B cell (primary cell): Measurements from ENCODE around the gene GNAI3. TPM values are rescaled to one million over a fixed set of nuclear protein-coding genes. Genes with fewer than 3 reads are reported as not detected.
A peak's percentile ranks its signal among the peaks of the same experiment; 100 is the strongest.

Source experiments
- ATAC-seq: fragments of 200-7000 bp; cut with Tn5 transposase; one replicate; pipeline ENCODE4 v1.10.0; 2021; ENCODE audit warnings: low read depth, mild to moderate bottlenecking, moderate number of reproducible peaks, moderate library complexity
- CTCF ChIA-PET: fragments of 350-600 bp; sonication (Branson Sonifier 250); formaldehyde crosslinking; loops from one replicate; lab custom pipeline; 2021; ENCODE audit warnings: antibody characterized with exemption, inconsistent platforms; lab: Charles Lee
- POLR2A ChIA-PET: fragments of 350-600 bp; sonication (Branson Sonifier 250); formaldehyde crosslinking; loops from one replicate; lab custom pipeline; 2021; ENCODE audit warnings: antibody characterized with exemption; lab: Charles Lee
- DNase-seq: peaks from one replicate; pipeline ENCODE4 v3.0.0; 2013
- H2AFZ ChIP-seq: 2 replicates; pipeline ENCODE4 v1.6.1; 2012; ENCODE audit warnings: mild to moderate bottlenecking, low read depth, low read length; ENCODE audit not compliant: insufficient read depth, poor library complexity, severe bottlenecking
- H3K27ac ChIP-seq, 2 donors: 1 replicate in 1 of 2; 2 replicates in 1 of 2; pipeline ENCODE4 v1.5.1; 2012 to 2013; ENCODE audit warnings: low read length in 2 of 2, mild to moderate bottlenecking in 2 of 2, moderate library complexity in 1 of 2
- H3K27me3 ChIP-seq, 4 experiments: fragments of 200-600 bp in 1 of 4; sonication (generic) in 1 of 4; replicated peaks in 1 of 4; 1 replicate in 2 of 4; 2 replicates in 2 of 4; pipeline versions ENCODE4 v1.6.1 to v1.7.0; 2013 to 2016; ENCODE audit warnings: low read length in 3 of 4, mild to moderate bottlenecking in 2 of 4, mixed read lengths in 1 of 4, moderate library complexity in 1 of 4; ENCODE audit not compliant: insufficient read depth in 4 of 4, control insufficient read depth in 3 of 4; ENCODE audit errors: control extremely low read depth in 1 of 4
- H3K36me3 ChIP-seq, 2 experiments: replicated peaks in 1 of 2; 1 replicate in 1 of 2; 2 replicates in 1 of 2; pipeline versions ENCODE4 v1.6.1 to v1.7.1; 2013; ENCODE audit warnings: low read length in 1 of 2; ENCODE audit not compliant: insufficient read depth in 2 of 2, control insufficient read depth in 1 of 2; ENCODE audit errors: control extremely low read depth in 1 of 2, extremely low read depth in 1 of 2
- H3K4me1 ChIP-seq, 2 donors: fragments of 200-600 bp in 1 of 2; sonication (generic) in 1 of 2; 1 replicate in 1 of 2; 2 replicates in 1 of 2; pipeline versions ENCODE4 v1.5.1 to v1.6.1; 2013 to 2017; ENCODE audit warnings: low read length in 2 of 2; ENCODE audit not compliant: control insufficient read depth in 2 of 2, insufficient read depth in 2 of 2
- H3K4me2 ChIP-seq: replicated peaks from 2 replicates; pipeline ENCODE3; 2012; ENCODE audit warnings: mild to moderate bottlenecking, low read depth, low read length; ENCODE audit not compliant: poor library complexity, severe bottlenecking
- H3K4me3 ChIP-seq, 5 experiments: fragments of 200-600 bp in 1 of 5; sonication (generic) in 1 of 5; 1 replicate in 3 of 5; 2 replicates in 2 of 5; pipeline versions ENCODE4 v1.5.1 to v1.7.0; 2011 to 2016; ENCODE audit warnings: low read length in 4 of 5, mild to moderate bottlenecking in 4 of 5, low read depth in 2 of 5, control low read depth in 1 of 5, moderate library complexity in 1 of 5; ENCODE audit not compliant: insufficient read depth in 1 of 5; ENCODE audit errors: control extremely low read depth in 1 of 5, extremely low read depth in 1 of 5
- H3K79me2 ChIP-seq: fragments of 200-600 bp; sonication (generic); one replicate; pipeline ENCODE4 v1.6.0; 2016; ENCODE audit warnings: low read length; ENCODE audit not compliant: control insufficient read depth, insufficient read depth
- H3K9ac ChIP-seq: fragments of 200-600 bp; sonication (generic); 2 replicates; pipeline ENCODE4 v1.6.1; 2017; ENCODE audit warnings: mild to moderate bottlenecking, low read length, moderate library complexity
- H3K9me3 ChIP-seq, 3 donors: one replicate each; pipeline versions ENCODE4 v1.6.1 to v1.7.1; 2013; ENCODE audit warnings: low read length in 2 of 3; ENCODE audit not compliant: control insufficient read depth in 2 of 3, insufficient read depth in 1 of 3; ENCODE audit errors: control extremely low read depth in 1 of 3
- H4K20me1 ChIP-seq: 2 replicates; pipeline ENCODE4 v1.6.0; 2012; ENCODE audit warnings: mild to moderate bottlenecking, low read length; ENCODE audit not compliant: insufficient read depth, control insufficient read depth, poor library complexity, severe bottlenecking
- H3K27ac Mint-ChIP-seq: one replicate; pipeline ENCODE4 v1.8.0; 2021; ENCODE audit warnings: mixed read lengths
- H3K27me3 Mint-ChIP-seq: one replicate; pipeline ENCODE4 v1.8.0; 2021; ENCODE audit warnings: mixed read lengths
- H3K4me1 Mint-ChIP-seq: one replicate; pipeline ENCODE4 v1.8.0; 2021; ENCODE audit warnings: mixed read lengths
- H3K4me3 Mint-ChIP-seq: one replicate; pipeline ENCODE4 v1.8.0; 2021; ENCODE audit warnings: mixed read lengths
- H3K9me3 Mint-ChIP-seq: one replicate; pipeline ENCODE4 v1.8.0; 2022; ENCODE audit warnings: mixed read lengths; ENCODE audit not compliant: insufficient read depth
- CTCF ChIP-seq: fragments of 200-600 bp; IDR thresholded peaks from one replicate; pipeline ENCODE4 v1.8.0; 2022; ENCODE audit warnings: antibody characterized with exemption, mild to moderate bottlenecking
- EZH2 ChIP-seq: IDR thresholded peaks from 2 replicates; pipeline ENCODE4 v1.6.1; 2012; ENCODE audit warnings: borderline replicate concordance, low read depth, mild to moderate bottlenecking, moderate library complexity, low read length; ENCODE audit not compliant: insufficient read depth, poor library complexity, severe bottlenecking
- WGBS: methylation state at CpG from one replicate; pipeline ENCODE4 v1.1.5; 2013; ENCODE audit warnings: missing lambda C conversion rate; ENCODE audit not compliant: insufficient coverage; 5-methylcytosine and 5-hydroxymethylcytosine counted together
- intact Hi-C: fragments of 100-400 bp; cut with micrococcal nuclease; formaldehyde crosslinking; loops from one replicate; pipeline ENCODE4 v1.10.0; 2022
- polyA plus RNA-seq: library from polyadenylated mRNA; depleted of rRNA; stranded (reverse); fragments of >200 nt; gene quantifications from 2 replicates; pipeline ENCODE4 v1.2.3, GENCODE V29; 2012
- total RNA-seq, 2 donors: library from RNA; stranded (reverse); fragments of 120-200 nt in 1 of 2; gene quantifications; 1 replicate in 1 of 2; 2 replicates in 1 of 2; pipeline versions ENCODE4 v1.2.3 to v1.2.4, GENCODE V29; 2013 to 2022

GNAI3 gene
- total and polyA plus RNA-seq, 2 donors (not counting 1 experiment from before 2014, with no cell fraction given) = 1.6 to 8.5 TPM

- peak; percentile 62 for DNase-seq
- peaks cover 53% of the 10 kb centered on the region for H3K4me1 Mint-ChIP-seq
- ATAC-seq = peak; percentile 69
- POLR2A ChIA-PET = interaction anchor here (0.9 to 1.8 kb wide), 3 partner anchors 20 to 77 kb away, joined by 3 to 4 read pairs (median 3); partner anchors contain the start of gene GNAI3
- no peak for TF ChIP-seq CTCF
- no peak for TF ChIP-seq EZH2
- CTCF ChIA-PET = interaction anchor here (0.7 to 2.6 kb wide), 8 partner anchors 8 to 360 kb away, joined by 3 to 25 read pairs (median 6); partner anchors contain the start of genes AHCYL1 and GNAI3
- Histone ChIP-seq H3K36me3 (peaks cover 0 to 31% of the 10 kb centered on the region in 2 experiments), H3K9me3 (no peaks in the 10 kb centered on the region), H3K9ac (peak overlapping the region; percentile 36), H4K20me1 (peaks cover 8% of the 10 kb centered on the region), H3K4me2 (peak overlapping the region; percentile 100), H3K27me3 (no peaks in the 10 kb centered on the region), H3K4me3 (peak overlapping the region in 4 of 5 experiments; percentile 5 to 43 (median 31)), H3K79me2 (peaks cover 42% of the 10 kb centered on the region), H3K4me1 (peaks cover 37 to 53% of the 10 kb centered on the region in 2 donors), H2AFZ (peak overlapping the region; percentile 34), H3K27ac (peak overlapping the region; percentile 60 to 64)
- H3K27ac Mint-ChIP-seq = peak overlapping the region; percentile 88
- no peaks in the 10 kb centered on the region for H3K27me3 Mint-ChIP-seq
- intact Hi-C loops = loop anchor here (5.0 kb wide), 1 partner anchor 132 kb away; the partner anchor contains the start of gene CYB561D1
- 11% methylated on average over 15 of the region's 17 CpGs for WGBS
- no peaks in the 10 kb centered on the region for H3K9me3 Mint-ChIP-seq
- H3K4me3 Mint-ChIP-seq = peak overlapping the region; percentile 99
These were observed 76.0 kb downstream of the GNAI3 start for GRCh38 chr1:109624201-109625010.
